Measurements from ENCODE around the gene STARD5. TPM values are rescaled to one million over a fixed set of nuclear protein-coding genes. Genes with fewer than 3 reads are reported as not detected.

Gene STARD5
- polyA plus RNA-seq, 1 experiment: 19.0 TPM

- POLR2A ChIA-PET: no interaction called here
- TF ChIP-seq CTCF (IDR thresholded peaks at IDR 0.05; ENCODE audit: low read depth, low read length): no peak
Measured at GRCh38 chr15:81282606-81282895, 41.4 kb downstream of the STARD5 start.

GRCh38 chr15:81281766-81282605, 42.0 kb downstream of the STARD5 start:
- Histone ChIP-seq H3K27me3 (ENCODE audit: control insufficient read depth, insufficient read depth, low read length) (peaks cover 3% of the 10 kb centered on the region), H3K4me3 (ENCODE audit: low read depth, low read length) (no peak overlapping the region), H3K9me3 (ENCODE audit: control insufficient read depth, insufficient read depth, low read length) (peaks cover 4% of the 10 kb centered on the region), H3K27ac (ENCODE audit: low read depth, low read length) (no peak overlapping the region)
- no peak for TF ChIP-seq CTCF (IDR thresholded peaks at IDR 0.05; ENCODE audit: low read depth, low read length)
- no peak for DNase-seq (ENCODE audit: low read depth, low spot score)
- POLR2A ChIA-PET: no interaction called here
- CTCF ChIA-PET: interaction anchor here (1.4 to 5.9 kb wide), 2 partner anchors 15 to 118 kb away, joined by 3 to 46 read pairs; no protein-coding TSS in a partner anchor

More at GRCh38 chr15:81282606-81282895, 41.4 kb downstream of the STARD5 start:
- Histone ChIP-seq H3K9me3 (ENCODE audit: control insufficient read depth, insufficient read depth, low read length) (peaks cover under 1% of the 10 kb centered on the region), H3K27ac (ENCODE audit: low read depth, low read length) (no peak overlapping the region), H3K27me3 (ENCODE audit: control insufficient read depth, insufficient read depth, low read length) (peaks cover 3% of the 10 kb centered on the region), H3K4me3 (ENCODE audit: low read depth, low read length) (no peak overlapping the region)
- no peak for DNase-seq (ENCODE audit: low read depth, low spot score)
- CTCF ChIA-PET: interaction anchor here (1.4 to 5.9 kb wide), 2 partner anchors 15 to 118 kb away, joined by 3 to 46 read pairs; no protein-coding TSS in a partner anchor

GRCh38 chr15:81281456-81281735, 42.5 kb downstream of the STARD5 start:
- Histone ChIP-seq H3K27ac (ENCODE audit: low read depth, low read length) (no peak overlapping the region), H3K9me3 (ENCODE audit: control insufficient read depth, insufficient read depth, low read length) (peaks cover 4% of the 10 kb centered on the region), H3K4me3 (ENCODE audit: low read depth, low read length) (no peak overlapping the region), H3K27me3 (ENCODE audit: control insufficient read depth, insufficient read depth, low read length) (peaks cover 3% of the 10 kb centered on the region)
- POLR2A ChIA-PET: interaction anchor here (1.0 kb wide), 1 partner anchor 32 kb away, joined by 3 read pairs; no protein-coding TSS in a partner anchor
- CTCF ChIA-PET: interaction anchor here (5.9 kb wide), 1 partner anchor 14 kb away, joined by 46 read pairs; no protein-coding TSS in a partner anchor
- TF ChIP-seq CTCF (IDR thresholded peaks at IDR 0.05; ENCODE audit: low read depth, low read length): no peak
- DNase-seq (ENCODE audit: low read depth, low spot score): no peak

- H3K4me3 ChIP-seq (ENCODE audit: low read depth, low read length): no peak overlapping the region
- H3K9me3 ChIP-seq (ENCODE audit: control insufficient read depth, insufficient read depth, low read length): peaks cover 4% of the 10 kb centered on the region
- no peak for TF ChIP-seq CTCF (IDR thresholded peaks at IDR 0.05; ENCODE audit: low read depth, low read length)
- no peak overlapping the region for H3K27ac ChIP-seq (ENCODE audit: low read depth, low read length)
- H3K27me3 ChIP-seq (ENCODE audit: control insufficient read depth, insufficient read depth, low read length): peaks cover 3% of the 10 kb centered on the region
- no peak for DNase-seq (ENCODE audit: low read depth, low spot score)
- ChIA-PET CTCF (interaction anchor here (3.3 to 5.9 kb wide), 2 partner anchors 14 to 120 kb away, joined by 23 to 46 read pairs; no protein-coding TSS in a partner anchor), POLR2A (interaction anchor here (1.0 kb wide), 1 partner anchor 32 kb away, joined by 3 read pairs; no protein-coding TSS in a partner anchor)
Measured at GRCh38 chr15:81280696-81281455, 43.1 kb downstream of the STARD5 start.

Data from AG04450 (cell line).